Measurements from ENCODE around the gene PLXNB1.

Gene PLXNB1

DNA sequence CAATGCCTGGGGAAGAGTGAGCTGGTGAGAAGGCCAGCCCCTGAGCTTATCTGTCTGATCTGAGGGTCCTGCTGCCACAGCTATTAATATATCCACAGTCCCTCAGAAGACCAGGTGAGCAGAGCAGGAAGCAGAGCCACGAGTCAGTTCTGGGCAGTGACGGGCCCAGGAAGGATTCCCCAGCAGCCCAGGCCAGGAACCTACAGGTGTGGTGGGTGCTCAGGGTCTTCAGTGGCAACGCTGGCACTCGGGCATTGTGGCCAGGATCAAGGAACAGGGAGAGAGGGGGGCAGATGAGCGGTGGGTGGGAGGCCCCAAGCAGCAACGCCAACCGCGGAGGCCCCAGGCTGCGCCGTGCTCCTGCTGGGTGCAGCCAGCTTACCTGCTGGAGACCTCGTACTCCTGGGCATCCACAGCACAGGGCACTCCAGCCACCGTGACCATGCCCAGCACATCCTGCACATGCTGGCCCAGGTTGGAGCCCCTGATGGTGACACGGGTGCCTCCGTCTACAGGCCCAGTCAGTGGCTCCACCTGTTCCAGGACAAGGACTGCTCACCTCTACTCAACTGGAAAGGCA lies 12.3 kb downstream of the PLXNB1 start:
- no peak for DNase-seq (ENCODE audit: low read depth, low spot score)

DNA sequence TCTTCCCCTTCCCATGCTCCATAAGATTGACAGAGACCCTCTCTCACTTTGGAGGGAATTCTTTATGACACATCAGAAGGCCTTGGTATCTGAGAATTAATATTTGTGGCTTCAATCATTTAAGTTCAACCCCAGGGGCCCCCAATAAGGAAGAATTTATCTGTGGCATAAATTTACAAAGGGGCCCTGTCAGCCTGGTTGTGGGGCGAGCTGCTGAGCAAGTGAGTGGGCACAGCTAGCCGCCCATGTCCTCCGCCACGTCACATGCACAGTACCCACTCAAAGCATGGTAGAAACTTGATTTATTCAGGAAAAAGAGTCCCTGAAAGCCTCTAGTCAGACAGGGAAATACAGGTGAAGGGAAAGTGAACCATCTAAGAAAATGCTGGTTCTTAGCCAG lies 13.3 kb downstream of the PLXNB1 start:
- DNase-seq (ENCODE audit: low read depth, low spot score) = no peak

DNA sequence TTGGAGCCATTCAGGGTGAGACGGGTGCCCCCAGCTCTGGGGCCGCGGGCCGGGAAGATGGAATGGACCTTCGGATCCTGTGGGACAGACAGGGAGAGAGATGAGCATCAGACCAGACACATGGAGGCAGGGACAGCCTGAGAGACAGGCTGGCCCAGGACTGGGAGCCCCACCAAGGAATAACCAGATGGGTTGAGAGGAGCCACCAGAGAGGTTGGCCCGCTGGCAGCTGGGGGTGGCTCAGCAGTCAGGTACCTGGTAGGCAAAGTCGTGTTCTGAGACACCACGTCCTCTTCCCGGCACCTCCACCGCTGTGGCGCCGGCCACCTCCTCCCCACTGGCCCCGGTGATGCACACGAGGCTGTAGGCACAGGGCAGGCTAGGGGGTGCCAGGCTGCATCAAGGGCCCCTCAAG lies 13.8 kb downstream of the PLXNB1 start:
- no peak for DNase-seq (ENCODE audit: low read depth, low spot score)

DNA sequence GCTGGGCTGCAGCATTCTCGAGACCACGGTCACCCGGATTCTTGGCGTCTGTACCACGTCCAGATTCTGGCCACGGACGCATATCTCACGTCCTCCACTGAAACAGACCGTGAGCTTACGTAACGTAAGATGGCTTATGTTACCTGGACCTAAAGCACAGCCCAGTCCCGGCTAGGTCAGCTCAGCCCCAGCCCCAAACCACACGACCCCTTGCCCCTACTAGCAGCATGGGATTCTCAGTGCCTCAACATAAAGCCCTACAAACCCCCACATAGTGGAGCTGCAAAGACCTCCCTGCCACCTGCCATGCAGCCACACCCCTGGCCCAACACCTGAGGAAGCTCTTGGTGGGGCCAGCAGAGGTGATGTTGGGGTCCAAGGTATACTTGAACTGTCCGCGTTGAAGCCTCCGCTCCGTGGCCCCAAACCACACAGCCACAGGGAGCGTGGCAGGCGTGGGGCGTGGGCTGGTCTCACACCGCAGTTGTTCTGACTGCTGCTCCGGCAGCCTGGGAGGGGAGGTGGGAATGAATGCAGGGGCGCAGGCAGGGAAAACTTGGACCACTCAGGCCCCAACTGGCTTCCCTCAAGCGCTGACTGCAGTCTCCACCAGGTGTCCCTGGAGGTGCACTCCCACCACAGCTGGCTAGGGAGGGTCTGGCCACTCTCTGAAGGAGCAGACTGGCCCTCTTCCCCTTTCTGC lies 14.5 kb downstream of the PLXNB1 start:
- no peak for DNase-seq (ENCODE audit: low read depth, low spot score)

DNA sequence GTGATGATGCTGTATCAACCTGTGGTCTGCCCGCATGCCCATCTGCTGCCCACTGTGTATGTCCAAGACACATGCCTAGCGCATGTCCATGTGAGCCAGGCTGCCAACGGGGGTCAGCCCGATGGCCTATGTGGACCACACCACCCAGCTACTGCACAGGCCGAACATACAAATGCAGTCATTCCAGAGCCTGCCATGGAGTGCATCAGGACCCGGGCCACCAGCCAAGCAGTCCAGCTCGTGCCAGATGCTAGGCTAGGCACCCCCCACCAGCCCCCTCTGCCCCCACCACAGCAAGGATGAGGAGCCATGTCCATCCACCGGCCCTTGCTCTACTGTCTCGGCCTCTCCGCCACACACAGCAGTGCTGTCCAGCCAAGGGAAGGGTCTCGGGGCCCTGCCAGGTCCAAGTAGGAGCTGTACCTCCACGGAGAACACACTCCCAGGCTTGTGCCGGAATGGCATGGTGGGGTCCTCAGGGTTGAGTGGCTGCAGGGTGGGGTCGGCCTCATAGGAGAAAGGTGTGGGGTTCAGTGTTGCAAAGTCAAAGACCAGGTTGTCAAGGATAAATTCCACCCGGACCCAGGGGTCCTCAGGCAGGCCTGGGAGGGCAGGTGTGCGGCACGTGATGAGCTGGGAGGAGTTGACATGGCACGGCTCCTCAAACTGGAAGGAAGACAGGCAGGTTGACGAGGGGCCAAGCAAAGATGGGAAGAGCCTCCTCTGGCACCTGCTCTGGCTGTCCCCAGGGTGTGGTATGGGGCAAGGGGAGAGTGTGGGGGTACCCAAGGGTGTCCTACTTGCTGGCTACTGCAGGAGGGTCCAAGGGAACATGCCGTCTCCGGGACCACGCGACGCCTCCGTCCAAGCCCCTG lies 15.3 kb downstream of the PLXNB1 start:
- DNase-seq (ENCODE audit: low read depth, low spot score) = no peak

DNA sequence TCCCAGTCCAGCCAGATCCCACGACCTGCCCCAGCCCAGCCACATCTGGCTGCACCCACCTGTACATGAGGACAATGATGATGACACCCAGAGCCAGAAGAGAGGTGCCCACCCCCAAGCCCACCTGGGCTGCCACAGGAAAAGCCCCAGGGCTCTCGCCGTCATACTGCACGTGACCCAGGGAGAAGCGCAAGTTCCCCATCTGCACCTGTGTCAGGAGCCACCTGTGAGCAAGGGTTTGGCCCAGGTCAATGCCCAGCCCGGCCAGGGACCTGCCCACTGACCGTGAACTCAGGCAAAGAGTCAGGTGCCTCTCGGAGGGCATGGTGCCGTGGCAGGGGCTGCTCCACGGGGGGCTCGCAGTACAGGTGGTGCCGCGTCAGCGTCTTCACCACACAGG lies 16.3 kb downstream of the PLXNB1 start:
- DNase-seq (ENCODE audit: low read depth, low spot score) = no peak

DNA sequence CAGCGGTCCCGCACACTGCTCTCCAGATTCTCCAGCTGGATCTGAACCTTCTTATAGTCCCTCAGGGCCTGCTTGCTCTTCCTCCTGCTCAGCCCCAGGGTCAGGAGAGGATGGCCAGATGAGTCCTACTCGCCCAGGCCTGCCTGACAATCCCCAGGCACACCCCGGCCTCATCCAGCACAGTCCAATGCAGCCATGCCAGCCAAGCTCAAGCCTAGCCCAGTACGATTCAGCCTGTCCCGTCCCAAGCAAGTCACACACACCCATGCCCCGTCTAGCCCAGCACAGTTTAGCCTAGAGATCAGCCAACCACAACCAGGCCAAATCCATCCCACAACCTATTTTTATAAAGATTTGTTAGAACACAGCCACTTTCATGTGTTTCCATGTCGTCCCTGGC lies 16.8 kb downstream of the PLXNB1 start:
- DNase-seq (ENCODE audit: low read depth, low spot score) = no peak

DNA sequence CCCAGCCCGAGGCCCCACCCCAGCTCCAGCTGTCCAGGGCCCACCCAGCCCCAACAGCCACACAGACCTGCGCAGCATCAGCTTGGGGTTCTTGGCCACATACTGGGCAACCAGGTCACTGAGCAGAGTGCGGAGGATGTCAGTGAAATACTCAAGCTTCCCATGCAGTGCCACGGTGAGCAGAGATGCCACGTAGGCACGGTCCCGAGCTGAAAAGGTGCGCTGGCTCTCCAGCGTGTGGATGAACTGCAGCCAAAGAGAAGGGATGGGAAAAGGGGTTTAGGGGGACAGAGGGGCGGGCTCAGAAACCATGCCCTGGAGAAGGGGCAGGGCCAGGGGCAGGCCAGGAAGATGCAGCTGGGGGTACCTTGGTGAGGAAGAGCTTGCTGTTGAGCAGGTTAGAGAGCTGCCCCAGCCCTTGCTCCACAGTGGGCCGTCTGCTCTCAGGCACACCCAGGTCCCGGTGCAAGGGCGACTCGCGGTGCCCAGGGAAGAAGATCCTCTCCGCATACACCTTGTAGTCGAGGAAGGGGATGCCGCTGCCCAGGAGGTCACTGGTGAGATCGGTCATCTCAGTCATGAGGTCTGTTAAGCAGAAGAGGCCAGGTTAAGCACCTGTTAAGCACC lies 17.4 kb downstream of the PLXNB1 start:
- DNase-seq (ENCODE audit: low read depth, low spot score) = no peak

DNA sequence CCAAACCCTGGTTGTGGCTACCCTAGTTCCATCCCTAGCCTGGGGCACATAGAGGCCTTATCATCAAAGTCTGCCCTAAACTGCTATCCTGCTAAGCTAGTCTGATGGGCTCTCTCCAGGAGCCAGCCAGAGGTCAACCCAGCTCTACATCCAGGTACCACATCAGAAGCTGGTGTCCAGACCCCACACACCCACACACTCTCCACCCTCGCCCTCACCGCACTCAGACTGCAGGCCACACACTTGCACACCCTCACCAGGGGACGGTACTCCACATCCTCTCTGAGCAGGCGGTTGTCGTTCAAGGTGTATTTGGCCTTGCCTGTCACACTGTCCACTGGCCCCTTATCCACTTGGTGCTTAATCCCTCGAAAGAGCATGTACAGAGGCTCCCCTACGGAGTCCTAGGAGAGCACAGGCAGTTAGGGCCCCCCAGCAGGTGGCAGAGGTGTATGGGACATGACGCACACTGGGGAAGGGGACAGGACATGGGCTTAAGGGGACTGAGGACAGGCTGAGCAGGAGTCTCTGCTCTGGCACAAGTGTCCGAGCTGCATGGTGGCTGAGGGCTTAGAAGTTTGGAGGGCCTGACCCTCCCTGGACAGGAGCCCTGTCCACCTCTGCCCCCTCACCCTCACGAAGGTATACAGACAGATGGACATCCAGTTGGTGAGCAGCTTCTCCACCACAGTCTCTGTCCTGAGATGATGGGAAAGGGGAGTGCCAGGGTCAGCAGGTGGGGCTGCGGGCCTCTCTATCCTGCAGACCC lies 18.1 kb downstream of the PLXNB1 start:
- no peak for DNase-seq (ENCODE audit: low read depth, low spot score)

DNA sequence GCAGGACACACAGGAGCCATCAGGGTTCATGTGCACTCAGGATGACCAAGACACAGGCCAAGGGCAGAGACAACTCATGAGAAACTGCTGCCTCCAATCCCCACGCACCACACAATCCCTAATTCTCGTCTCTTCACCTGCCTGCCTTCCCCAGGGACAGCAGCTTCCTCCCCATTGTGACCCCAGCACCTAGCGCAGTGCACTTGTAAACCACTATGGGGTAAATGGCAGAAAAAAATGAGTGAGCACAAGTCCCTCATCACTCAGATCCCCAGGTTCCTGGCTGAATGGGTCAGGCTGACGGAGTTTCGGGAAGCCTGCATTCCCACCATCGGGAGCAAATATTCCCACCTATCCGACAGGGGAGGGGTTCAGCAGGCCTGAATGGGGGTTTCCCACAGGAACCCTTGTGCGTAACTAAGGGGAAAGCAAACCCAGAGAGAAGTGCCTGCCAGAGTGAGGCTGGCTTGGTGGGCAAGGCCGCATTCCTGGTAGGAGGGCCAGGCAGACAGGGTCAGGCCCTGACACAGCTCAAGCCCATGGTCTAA lies 18.8 kb downstream of the PLXNB1 start:
- DNase-seq (ENCODE audit: low read depth, low spot score) = no peak

DNA sequence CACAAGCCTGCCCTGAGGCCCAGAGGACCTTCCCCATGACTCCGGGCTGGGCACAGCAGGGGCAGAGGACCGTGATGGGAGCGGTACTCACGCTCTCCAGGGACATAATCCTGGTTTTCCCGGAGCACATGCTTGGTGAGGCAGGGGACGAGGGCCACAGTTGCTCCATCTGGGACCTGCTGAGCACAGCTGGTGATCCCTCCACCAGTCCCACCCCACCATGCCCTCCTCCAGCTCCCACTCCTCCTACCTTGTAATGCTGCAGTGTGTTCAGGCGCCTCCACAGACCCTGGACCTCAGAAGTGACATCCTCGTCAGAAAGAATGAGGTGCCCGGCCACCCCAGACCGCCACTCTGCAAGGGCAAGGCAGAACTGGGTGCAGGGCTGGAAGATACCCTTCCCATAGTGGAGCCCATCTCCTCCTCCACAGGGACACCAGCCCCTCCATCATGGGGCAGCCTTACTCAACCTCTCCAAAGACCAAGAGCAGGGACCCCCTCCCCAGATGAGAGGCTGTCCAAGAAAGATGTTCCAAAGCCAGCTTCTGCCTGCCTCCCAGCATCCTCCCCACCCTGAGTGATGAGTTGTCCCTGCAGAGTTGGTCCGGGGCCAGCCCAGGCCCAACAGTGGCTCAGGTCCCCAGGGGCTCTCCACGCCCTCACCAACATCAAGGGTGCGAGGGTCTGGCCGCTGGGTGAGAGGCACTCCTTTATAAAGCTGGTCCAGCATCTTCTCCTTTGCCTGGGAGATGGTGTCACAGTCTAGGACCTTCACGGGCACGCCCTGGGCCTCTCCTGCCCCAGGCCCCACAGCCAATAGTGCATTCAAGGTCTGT lies 19.5 kb downstream of the PLXNB1 start:
- no peak for DNase-seq (ENCODE audit: low read depth, low spot score)

DNA sequence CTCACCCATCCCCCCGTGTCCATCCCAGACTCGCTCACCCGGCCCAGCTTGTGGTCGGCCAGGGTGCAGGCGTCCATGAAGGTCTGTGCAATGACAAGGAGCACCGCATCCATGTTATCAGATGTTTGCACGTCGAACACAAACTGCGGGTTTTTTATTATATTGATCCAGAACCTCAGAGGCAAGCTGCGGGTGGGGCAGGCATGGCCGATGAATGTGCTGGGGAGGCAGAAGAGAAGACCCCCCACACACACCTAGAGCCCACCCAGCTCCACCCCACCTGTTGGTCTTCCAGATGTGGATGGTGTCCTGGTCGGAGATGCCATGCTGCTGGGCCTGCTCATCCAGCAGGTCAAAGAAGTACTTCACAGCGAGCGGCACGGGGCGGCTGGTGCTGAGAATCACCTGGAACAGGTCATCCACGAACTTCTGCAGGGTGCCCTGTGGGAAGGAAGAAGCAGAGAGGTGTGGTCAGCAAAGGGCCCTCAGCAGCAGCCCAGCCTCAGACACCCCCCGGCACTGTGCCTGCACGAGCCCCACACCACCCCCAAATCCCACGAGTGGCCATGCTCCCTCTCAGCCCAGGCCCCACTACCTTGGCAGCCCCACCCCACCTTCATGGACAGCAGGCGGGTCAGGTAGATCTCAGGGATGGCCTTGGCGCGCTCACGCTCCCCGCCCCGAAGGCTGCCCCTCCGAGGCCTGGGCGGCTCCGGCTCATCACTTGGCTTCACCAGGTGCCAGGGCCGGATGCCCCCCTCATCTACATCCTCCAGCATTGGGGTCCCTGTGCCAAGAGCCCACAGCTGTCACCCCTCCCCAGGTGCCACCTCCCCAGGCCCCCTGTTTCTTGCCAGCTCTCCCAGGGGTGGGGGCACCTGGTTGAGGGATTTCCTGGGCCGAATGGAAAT lies 20.3 kb downstream of the PLXNB1 start:
- no peak for DNase-seq (ENCODE audit: low read depth, low spot score)

DNA sequence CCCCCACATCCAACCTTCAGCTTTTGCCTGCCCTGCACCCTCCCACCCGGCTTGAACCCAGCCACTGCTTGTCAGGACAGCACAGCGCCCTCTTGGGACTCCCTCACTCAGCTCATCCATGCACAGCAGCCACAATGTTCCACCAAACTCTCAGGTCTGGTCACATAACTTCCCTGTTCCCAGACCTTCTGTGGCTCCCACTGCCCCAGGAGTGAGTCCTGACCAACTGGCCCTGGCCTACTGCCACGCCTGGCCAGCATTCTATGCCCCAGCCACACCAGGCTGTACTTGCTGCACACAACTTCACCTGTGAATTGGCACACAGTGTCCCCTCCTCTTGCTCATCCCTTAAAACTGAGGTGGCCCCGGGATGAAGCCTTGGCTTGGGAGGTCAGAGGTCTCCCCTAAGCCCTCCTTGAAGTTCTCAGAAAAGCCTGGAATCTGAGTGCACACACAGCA lies 21.0 kb downstream of the PLXNB1 start:
- no peak for DNase-seq (ENCODE audit: low read depth, low spot score)

DNA sequence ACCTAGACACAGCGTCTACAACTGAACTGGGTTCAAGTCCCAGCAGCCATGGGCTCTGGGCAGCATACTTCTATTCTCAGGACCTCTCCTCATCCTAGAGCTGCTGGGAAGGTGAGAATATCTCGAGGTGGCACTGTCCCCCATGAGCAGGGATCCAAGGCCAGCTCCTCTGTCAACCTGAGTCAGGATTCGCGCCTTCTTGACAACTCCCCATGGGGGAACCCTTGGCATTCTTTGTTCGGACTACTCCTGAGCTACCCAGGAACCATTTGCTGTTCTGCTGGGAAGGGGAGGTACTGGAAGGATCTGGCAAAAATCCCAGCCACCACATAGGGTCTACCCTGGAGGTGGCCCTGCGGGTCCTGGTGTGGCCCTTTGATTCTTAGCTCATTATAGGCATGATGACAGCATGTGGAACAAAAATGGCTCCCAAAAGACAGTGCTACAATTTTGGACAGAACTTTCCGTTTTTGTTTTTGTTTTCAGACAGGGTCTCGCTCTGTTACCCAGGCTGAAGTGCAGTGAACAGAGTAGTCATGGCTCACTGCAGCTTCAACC lies 22.3 kb downstream of the PLXNB1 start:
- no peak for DNase-seq (ENCODE audit: low read depth, low spot score)

DNA sequence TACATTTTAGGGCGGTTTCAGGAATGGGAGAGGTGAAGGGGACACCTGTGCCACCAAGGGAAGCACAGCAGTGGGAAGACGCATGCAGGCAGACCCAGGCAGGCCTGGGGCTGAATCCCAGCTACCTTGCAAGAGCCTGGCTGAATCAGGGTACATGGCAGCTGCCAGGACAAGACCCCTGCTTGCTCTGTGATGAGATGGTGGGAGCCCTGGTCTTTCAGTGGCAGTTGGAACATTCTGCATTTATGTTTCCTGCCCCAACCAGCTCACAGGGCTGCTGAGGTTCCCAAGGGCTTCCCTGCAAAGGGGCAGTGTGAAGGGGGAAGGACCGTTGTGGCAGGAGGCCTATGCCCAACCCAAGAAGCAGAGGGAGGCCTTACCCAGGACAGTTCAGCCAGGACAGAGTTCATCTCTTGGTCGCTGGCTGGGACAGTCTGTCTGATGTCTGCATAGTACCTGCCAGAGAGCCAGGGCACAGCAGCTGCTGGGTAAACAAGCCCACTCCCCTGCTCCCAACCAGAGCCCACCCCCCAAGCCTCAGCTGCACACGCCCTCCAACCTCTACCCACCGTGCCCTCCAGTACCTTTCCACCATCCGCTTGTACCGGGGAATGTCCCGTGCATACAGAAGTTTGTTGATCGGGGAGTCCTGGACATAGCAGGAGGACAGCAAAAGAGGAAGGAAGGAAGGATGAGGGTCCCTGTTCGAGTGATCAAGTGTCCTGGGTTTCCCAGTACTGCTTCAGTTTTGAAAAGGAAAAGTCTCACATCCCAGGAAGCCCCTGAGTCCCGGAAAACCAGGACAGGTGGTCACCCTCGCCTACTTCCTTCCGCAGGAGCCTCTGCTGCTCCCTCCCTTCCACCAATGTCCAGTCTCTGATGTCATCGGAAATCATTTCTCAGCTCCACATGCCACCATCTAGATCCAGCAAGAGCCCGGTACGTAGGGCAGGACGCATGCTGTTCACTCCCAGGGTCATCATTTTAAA lies 23.1 kb downstream of the PLXNB1 start:
- no peak for DNase-seq (ENCODE audit: low read depth, low spot score)

DNA sequence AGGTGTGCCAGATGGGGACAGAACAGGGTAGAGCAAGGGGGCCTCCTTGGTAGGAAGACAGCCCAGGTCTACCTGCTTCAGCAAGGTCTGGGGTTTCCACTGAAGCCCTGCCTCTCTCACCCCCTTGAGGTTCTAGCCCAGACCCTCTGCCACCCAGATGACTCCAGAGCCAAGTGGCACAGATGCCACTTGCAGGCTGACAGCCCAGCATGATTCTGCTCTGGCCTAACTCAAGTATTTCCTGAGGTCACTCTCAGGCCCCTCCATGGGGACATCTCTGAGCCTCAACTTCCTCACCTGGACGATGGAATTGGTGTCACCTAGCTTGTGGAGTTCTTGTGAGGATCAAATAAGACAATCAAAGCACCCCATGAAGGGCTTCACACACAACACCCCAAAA lies 23.9 kb downstream of the PLXNB1 start:
- no peak for DNase-seq (ENCODE audit: low read depth, low spot score)

DNA sequence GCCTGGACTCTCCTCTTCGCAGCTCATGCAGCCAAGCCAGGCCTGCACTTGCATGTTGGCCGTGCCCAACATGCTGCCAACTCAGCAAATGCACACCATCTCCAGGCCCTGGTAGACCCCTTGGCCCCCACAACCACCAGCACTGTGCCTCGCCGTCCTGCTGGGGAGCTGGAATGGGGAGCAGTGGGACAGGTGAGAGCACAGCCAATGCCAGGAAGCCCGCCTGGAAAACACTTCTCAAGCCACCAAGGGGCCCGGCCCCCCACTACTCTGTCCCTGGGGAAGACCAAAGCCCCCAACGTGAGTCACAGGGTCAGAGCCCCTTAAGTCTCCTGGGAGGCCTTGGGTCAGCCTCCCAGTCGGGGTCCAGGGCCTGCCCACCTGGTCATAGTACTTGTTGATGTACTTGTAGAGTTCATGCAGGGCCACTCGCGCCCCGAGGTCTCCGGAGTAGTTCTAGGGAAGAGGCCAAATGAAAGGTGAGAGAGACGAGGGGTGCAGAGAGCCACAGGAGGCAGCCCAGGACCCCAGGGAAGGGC lies 24.5 kb downstream of the PLXNB1 start:
- no peak for DNase-seq (ENCODE audit: low read depth, low spot score)
